Transverse colon (tissue), 4 donors: Measurements from ENCODE around the gene DHRS3.

ENCODE experiments used
- EP300 ChIP-seq: sonication (generic); formaldehyde crosslinking; IDR thresholded peaks from one replicate; pipeline ENCODE4 v1.6.1; 2017; ENCODE audit warnings: antibody characterized with exemption, low read depth
- POLR2AphosphoS5 ChIP-seq, 3 donors: sonication (generic); formaldehyde crosslinking; IDR thresholded peaks; one replicate each; pipeline ENCODE4 v1.6.1; 2016; ENCODE audit warnings: antibody characterized with exemption in 3 of 3
- TF ChIP-seq, protein P1 (sequence below), 5 experiments: fragments of 200-600 bp in 3 of 5; fragments of 450-650 bp in 2 of 5; sonication (generic) in 3 of 5; IDR thresholded peaks; 1 replicate in 2 of 5; 2 replicates in 3 of 5; pipeline ENCODE4 v1.5.1; 2016 to 2017; ENCODE audit warnings: antibody characterized with exemption in 5 of 5, inconsistent platforms in 3 of 5, mild to moderate bottlenecking in 2 of 5, moderate library complexity in 1 of 5

DNA sequence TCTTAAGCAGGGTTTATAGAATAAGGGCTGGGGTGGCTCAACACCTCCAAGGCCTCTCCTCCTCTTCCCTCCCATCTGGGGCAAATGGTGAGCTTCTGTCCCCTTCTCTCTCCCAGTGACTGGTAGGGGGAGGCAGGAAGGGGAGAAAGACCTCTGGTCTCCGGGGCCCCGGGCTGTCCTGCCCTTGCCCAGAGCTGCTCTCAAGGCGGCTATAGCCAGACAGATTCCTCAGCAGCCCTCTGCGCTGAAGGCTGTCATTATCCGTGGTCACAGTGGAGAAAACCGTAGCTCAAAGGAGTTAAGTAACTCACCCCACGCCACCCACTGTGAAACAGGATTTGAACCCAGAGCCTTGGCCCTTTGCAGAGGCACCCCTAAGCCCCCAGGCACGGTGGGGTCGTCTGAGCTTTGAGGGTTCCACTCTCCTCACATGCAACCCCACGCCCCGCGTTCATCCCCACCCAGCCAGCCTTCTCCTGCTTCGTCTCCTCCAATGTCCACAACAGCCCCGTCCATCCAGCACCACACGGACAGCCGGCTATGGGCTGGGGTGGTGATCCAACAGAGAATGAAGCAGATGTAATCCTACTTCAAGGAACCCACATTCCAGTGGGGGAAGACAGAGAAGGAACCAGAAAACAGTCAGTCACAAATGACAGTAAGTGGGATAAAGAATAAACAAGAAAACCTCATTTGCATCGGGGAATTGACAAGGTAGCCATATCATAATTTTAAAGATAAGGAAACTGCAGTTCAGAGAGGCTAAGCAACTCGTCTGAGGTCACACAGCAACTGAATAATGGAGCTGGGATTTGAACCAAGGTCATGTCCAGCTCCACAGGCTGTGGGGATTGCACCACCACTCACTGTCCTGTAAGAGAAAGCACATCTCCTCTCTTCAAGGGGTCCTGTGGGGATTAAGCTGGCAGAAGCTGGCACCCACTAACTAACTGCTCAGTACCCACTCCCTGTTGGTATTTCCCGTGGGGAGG is 31.8 kb downstream of the DHRS3 start:
- TF ChIP-seq POLR2AphosphoS5 (IDR thresholded peaks at IDR 0.05) = no peak
- no peak for TF ChIP-seq EP300
- TF ChIP-seq, protein P1, sequence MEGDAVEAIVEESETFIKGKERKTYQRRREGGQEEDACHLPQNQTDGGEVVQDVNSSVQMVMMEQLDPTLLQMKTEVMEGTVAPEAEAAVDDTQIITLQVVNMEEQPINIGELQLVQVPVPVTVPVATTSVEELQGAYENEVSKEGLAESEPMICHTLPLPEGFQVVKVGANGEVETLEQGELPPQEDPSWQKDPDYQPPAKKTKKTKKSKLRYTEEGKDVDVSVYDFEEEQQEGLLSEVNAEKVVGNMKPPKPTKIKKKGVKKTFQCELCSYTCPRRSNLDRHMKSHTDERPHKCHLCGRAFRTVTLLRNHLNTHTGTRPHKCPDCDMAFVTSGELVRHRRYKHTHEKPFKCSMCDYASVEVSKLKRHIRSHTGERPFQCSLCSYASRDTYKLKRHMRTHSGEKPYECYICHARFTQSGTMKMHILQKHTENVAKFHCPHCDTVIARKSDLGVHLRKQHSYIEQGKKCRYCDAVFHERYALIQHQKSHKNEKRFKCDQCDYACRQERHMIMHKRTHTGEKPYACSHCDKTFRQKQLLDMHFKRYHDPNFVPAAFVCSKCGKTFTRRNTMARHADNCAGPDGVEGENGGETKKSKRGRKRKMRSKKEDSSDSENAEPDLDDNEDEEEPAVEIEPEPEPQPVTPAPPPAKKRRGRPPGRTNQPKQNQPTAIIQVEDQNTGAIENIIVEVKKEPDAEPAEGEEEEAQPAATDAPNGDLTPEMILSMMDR (IDR thresholded peaks at IDR 0.05) = no peak
